ENCODE data around the gene TOP3B. TPM values are rescaled to one million over a fixed set of nuclear protein-coding genes. Genes with fewer than 3 reads are reported as not detected.

The TOP3B gene
- total RNA-seq, 3 donors from 2014 or later = 30.4 to 40.0 (median 38.3) TPM

GRCh38 chr22:21939461-21939913 lies 43.1 kb downstream of the TOP3B start:
- Histone ChIP-seq H3K4me1 (ENCODE audit: low read depth) (peaks cover 24% of the 10 kb centered on the region), H3K36me3 (ENCODE audit: low read depth) (no peaks in the 10 kb centered on the region), H3K9me3 (no peaks in the 10 kb centered on the region), H3K4me3 (no peak overlapping the region)
- intact Hi-C loops (cut with DNase I, micrococcal nuclease) = no loop called here
- no peak for TF ChIP-seq CTCF (IDR thresholded peaks at IDR 0.05)
- peak in 1 of 3 donors; percentile 18 for DNase-seq
- no peak for ATAC-seq

GRCh38 chr22:21938906-21939305 lies 43.7 kb downstream of the TOP3B start:
- intact Hi-C loops (cut with DNase I, micrococcal nuclease) = no loop called here
- Histone ChIP-seq H3K4me1 (ENCODE audit: low read depth) (peaks cover 24% of the 10 kb centered on the region), H3K4me3 (no peak overlapping the region), H3K36me3 (ENCODE audit: low read depth) (no peaks in the 10 kb centered on the region), H3K9me3 (no peaks in the 10 kb centered on the region)
- ATAC-seq (no peak), DNase-seq (peak in 1 of 3 donors; percentile 14)
- no peak for TF ChIP-seq CTCF (IDR thresholded peaks at IDR 0.05)

- peak; percentile 100 for TF ChIP-seq CTCF (IDR thresholded peaks at IDR 0.05)
- DNase-seq (peak; percentile 95 to 98 (median 95)), ATAC-seq (peak; percentile 96)
- peaks cover 21% of the 10 kb centered on the region for H3K4me1 ChIP-seq (ENCODE audit: low read depth)
- H3K9me3 ChIP-seq = no peaks in the 10 kb centered on the region
- H3K4me3 ChIP-seq = peak overlapping the region; percentile 18
- no peaks in the 10 kb centered on the region for H3K36me3 ChIP-seq (ENCODE audit: low read depth)
- intact Hi-C loops (cut with DNase I, micrococcal nuclease) = no loop called here
Observed at GRCh38 chr22:21938071-21938822, 44.3 kb downstream of the TOP3B start.

- Histone ChIP-seq H3K4me1 (ENCODE audit: low read depth) (peaks cover 20% of the 10 kb centered on the region), H3K4me3 (no peak overlapping the region), H3K36me3 (ENCODE audit: low read depth) (no peaks in the 10 kb centered on the region), H3K9me3 (no peaks in the 10 kb centered on the region)
- TF ChIP-seq CTCF (IDR thresholded peaks at IDR 0.05) = no peak
- ATAC-seq (peak; percentile 47), DNase-seq (no peak)
- intact Hi-C loops (cut with DNase I, micrococcal nuclease) = no loop called here
Observed at GRCh38 chr22:21937821-21938070, 44.8 kb downstream of the TOP3B start.

- no peaks in the 10 kb centered on the region for H3K9me3 ChIP-seq
- TF ChIP-seq CTCF (IDR thresholded peaks at IDR 0.05) = no peak
- H3K36me3 ChIP-seq (ENCODE audit: low read depth) = no peaks in the 10 kb centered on the region
- DNase-seq (peak; percentile 23 to 72 (median 48)), ATAC-seq (peak; percentile 35)
- intact Hi-C loops (cut with DNase I, micrococcal nuclease) = no loop called here
- peaks cover 17% of the 10 kb centered on the region for H3K4me1 ChIP-seq (ENCODE audit: low read depth)
- no peak overlapping the region for H3K4me3 ChIP-seq
Observed at GRCh38 chr22:21937041-21937820, 45.4 kb downstream of the TOP3B start.
